ENCODE data around the gene E2F4.

The E2F4 gene

DNA sequence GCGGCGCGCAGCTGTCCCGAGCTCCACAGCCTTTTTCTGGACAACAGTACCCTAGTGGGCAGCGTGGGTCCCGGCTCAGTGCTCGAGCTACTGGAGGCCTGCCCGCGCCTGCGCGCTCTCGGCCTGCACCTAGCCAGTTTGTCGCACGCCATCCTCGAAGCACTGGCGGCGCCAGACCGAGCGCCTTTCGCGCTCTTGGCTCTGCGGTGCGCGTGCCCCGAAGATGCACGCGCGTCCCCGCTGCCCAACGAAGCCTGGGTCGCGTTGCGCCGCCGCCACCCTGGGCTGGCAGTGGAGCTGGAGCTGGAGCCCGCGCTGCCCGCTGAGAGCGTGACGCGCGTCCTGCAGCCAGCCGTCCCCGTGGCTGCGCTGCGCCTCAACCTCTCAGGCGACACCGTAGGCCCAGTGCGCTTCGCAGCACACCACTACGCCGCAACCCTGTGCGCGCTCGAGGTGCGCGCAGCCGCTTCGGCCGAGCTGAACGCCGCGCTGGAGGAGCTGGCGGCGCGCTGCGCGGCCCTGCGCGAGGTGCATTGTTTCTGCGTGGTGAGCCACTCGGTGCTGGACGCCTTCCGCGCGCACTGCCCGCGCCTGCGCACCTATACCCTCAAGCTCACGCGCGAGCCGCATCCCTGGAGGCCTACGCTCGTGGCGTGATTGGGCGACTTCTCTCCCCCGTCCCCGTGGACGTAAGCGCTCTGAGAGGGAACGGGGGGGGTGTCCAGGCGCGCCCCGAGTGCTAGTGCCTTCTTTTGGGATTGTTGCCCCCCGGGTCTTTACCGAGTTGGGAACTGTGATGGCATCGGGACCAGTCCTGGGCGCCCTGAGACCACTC is 28.6 kb upstream of the E2F4 start:
- Histone ChIP-seq H4K20me1 (ENCODE audit: insufficient read depth, low read length, poor library complexity, severe bottlenecking) (peaks cover 3% of the 10 kb centered on the region), H3K9me3 (ENCODE audit: insufficient read depth, low read depth, low read length) (no peaks in the 10 kb centered on the region), H3K36me3 (ENCODE audit: insufficient read depth, low read length) (no peaks in the 10 kb centered on the region), H3K4me2 (ENCODE audit: low read depth, low read length, poor library complexity, severe bottlenecking) (no peak overlapping the region), H3K4me1 (ENCODE audit: insufficient read depth, low read length, poor library complexity, severe bottlenecking) (peaks cover 5% of the 10 kb centered on the region), H3K79me2 (ENCODE audit: insufficient read depth, low read length) (peaks cover 5% of the 10 kb centered on the region; the same call in 1 of the 2 replicates), H2AFZ (ENCODE audit: low read length) (no peak overlapping the region), H3F3A (ENCODE audit: low read depth) (no peaks in the 10 kb centered on the region), H3K4me3 (ENCODE audit: low read length, poor library complexity, severe bottlenecking) (no peak overlapping the region), H3K27me3 (ENCODE audit: insufficient read depth, low read length, poor library complexity, severe bottlenecking) (no peaks in the 10 kb centered on the region), H3K9ac (ENCODE audit: low read depth, low read length, poor library complexity, severe bottlenecking) (no peak overlapping the region), H3K9me2 (replicated peaks; ENCODE audit: low read depth, low read length) (no peaks in the 10 kb centered on the region)
- no peak for TF ChIP-seq CTCF (conservative IDR thresholded peaks at IDR 0.05; ENCODE audit: low read length)
- TF ChIP-seq EZH2phosphoT487 (IDR thresholded peaks at IDR 0.05; ENCODE audit: borderline replicate concordance), result no peak

DNA sequence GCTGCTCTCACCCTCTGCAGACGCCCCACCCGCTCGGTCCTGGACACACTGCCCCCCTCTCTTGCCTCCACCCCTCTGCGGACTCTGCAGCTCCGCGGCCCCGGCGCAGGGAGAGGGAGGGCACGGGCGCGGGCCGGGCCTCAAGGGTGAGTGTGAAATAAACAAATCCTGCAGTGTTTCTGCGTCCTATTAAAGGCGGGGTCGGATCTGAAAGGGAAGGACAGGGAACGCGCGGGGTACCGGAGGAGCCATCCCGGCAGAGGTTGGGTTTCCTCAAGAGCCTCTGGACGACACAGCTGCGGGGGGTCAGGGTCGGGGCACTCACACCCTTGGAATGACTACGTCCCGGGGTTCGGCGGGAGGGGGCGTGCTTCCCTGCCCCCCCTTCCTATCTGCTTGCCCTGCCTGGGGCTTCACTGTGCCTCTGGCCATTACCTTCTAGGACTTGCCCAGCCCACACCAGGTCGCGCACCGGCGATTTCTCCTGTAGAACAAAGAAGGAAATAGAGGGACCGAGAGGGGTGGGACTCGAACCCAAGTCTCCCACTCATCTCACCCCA is 27.9 kb upstream of the E2F4 start:
- Histone ChIP-seq H3K4me1 (ENCODE audit: insufficient read depth, low read length, poor library complexity, severe bottlenecking) (peaks cover 2% of the 10 kb centered on the region), H3K79me2 (ENCODE audit: insufficient read depth, low read length) (peaks cover 5% of the 10 kb centered on the region; the same call in 1 of the 2 replicates), H3K9ac (ENCODE audit: low read depth, low read length, poor library complexity, severe bottlenecking) (no peak overlapping the region), H2AFZ (ENCODE audit: low read length) (no peak overlapping the region), H3K4me3 (ENCODE audit: low read length, poor library complexity, severe bottlenecking) (no peak overlapping the region), H4K20me1 (ENCODE audit: insufficient read depth, low read length, poor library complexity, severe bottlenecking) (peaks cover 3% of the 10 kb centered on the region), H3K4me2 (ENCODE audit: low read depth, low read length, poor library complexity, severe bottlenecking) (no peak overlapping the region), H3K9me2 (replicated peaks; ENCODE audit: low read depth, low read length) (no peaks in the 10 kb centered on the region), H3F3A (ENCODE audit: low read depth) (no peaks in the 10 kb centered on the region), H3K27me3 (ENCODE audit: insufficient read depth, low read length, poor library complexity, severe bottlenecking) (no peaks in the 10 kb centered on the region), H3K9me3 (ENCODE audit: insufficient read depth, low read depth, low read length) (no peaks in the 10 kb centered on the region), H3K36me3 (ENCODE audit: insufficient read depth, low read length) (no peaks in the 10 kb centered on the region)
- TF ChIP-seq EZH2phosphoT487 (IDR thresholded peaks at IDR 0.05; ENCODE audit: borderline replicate concordance), result no peak
- no peak for TF ChIP-seq CTCF (conservative IDR thresholded peaks at IDR 0.05; ENCODE audit: low read length)

- no peak within 1 kb of the TSS for H2AFZ ChIP-seq (ENCODE audit: low read length)
- peaks cover under 1% of the 10 kb centered on the region; the same call in 1 of the 2 replicates for H3K79me2 ChIP-seq (ENCODE audit: insufficient read depth, low read length)
- no peaks in the 10 kb centered on the region for H4K20me1 ChIP-seq (ENCODE audit: insufficient read depth, low read length, poor library complexity, severe bottlenecking)
- no peaks in the 10 kb centered on the region for H3K27me3 ChIP-seq (ENCODE audit: insufficient read depth, low read length, poor library complexity, severe bottlenecking)
- H3K36me3 ChIP-seq (ENCODE audit: insufficient read depth, low read length), result no peaks in the 10 kb centered on the region
- H3K9ac ChIP-seq (ENCODE audit: low read depth, low read length, poor library complexity, severe bottlenecking), result no peak within 1 kb of the TSS
- H3K4me1 ChIP-seq (ENCODE audit: insufficient read depth, low read length, poor library complexity, severe bottlenecking), result peaks cover 7% of the 10 kb centered on the region
- H3K9me3 ChIP-seq (ENCODE audit: insufficient read depth, low read depth, low read length), result no peaks in the 10 kb centered on the region
- no peak for TF ChIP-seq EZH2phosphoT487 (IDR thresholded peaks at IDR 0.05; ENCODE audit: borderline replicate concordance)
- no peak for TF ChIP-seq CTCF (conservative IDR thresholded peaks at IDR 0.05; ENCODE audit: low read length)
- no peak within 1 kb of the TSS for H3K4me2 ChIP-seq (ENCODE audit: low read depth, low read length, poor library complexity, severe bottlenecking)
- H3K9me2 ChIP-seq (replicated peaks; ENCODE audit: low read depth, low read length), result no peaks in the 10 kb centered on the region
- no peak within 1 kb of the TSS for H3K4me3 ChIP-seq (ENCODE audit: low read length, poor library complexity, severe bottlenecking)
- no peaks in the 10 kb centered on the region for H3F3A ChIP-seq (ENCODE audit: low read depth)
Measured at GRCh38 chr16:67164599-67165061, 27.3 kb upstream of the E2F4 start, which contains the start of gene HSF4. HSF4 (plus strand) TSS chr16:67164745; CDS start chr16:67164812, 67 bp downstream.
